GM23248 (cell line): ENCODE data around the gene BBS1. TPM values are rescaled to one million over a fixed set of nuclear protein-coding genes. Genes with fewer than 3 reads are reported as not detected.

Source experiments
- DNase-seq: peaks from one replicate; pipeline ENCODE4 v3.0.0-alpha.2; 2015
- H2AFZ ChIP-seq: fragments of 200-600 bp; sonication (generic); 2 replicates; pipeline ENCODE4 v1.6.1; 2016; ENCODE audit warnings: antibody characterized with exemption
- H3F3A ChIP-seq: fragments of 200-600 bp; sonication (generic); 2 replicates; pipeline ENCODE4 v1.6.1; 2016; ENCODE audit warnings: mild to moderate bottlenecking, antibody characterized with exemption, mixed run types; ENCODE audit not compliant: insufficient read depth
- H3K27ac ChIP-seq: fragments of 200-600 bp; sonication (generic); 2 replicates; pipeline ENCODE4 v1.5.1; 2016; ENCODE audit warnings: mild to moderate bottlenecking
- H3K27me3 ChIP-seq: fragments of 200-600 bp; sonication (generic); replicated peaks from 2 replicates; pipeline ENCODE4 v1.6.1; 2016; ENCODE audit warnings: mild to moderate bottlenecking; ENCODE audit not compliant: insufficient read depth
- H3K36me3 ChIP-seq: fragments of 200-600 bp; sonication (generic); 2 replicates; pipeline ENCODE4 v1.6.1; 2016; ENCODE audit warnings: low read depth, mild to moderate bottlenecking
- H3K4me1 ChIP-seq: fragments of 200-600 bp; sonication (generic); 2 replicates; pipeline ENCODE4 v1.6.1; 2016; ENCODE audit warnings: mild to moderate bottlenecking; ENCODE audit not compliant: insufficient read depth
- H3K4me2 ChIP-seq: fragments of 200-600 bp; sonication (generic); one replicate; pipeline ENCODE4 v1.6.1; 2016; ENCODE audit warnings: mild to moderate bottlenecking; ENCODE audit not compliant: unreplicated experiment
- H3K4me3 ChIP-seq: fragments of 200-600 bp; sonication (generic); 2 replicates; pipeline ENCODE4 v1.5.1; 2016; ENCODE audit warnings: mild to moderate bottlenecking
- H3K79me2 ChIP-seq: fragments of 200-600 bp; sonication (generic); 2 replicates; pipeline ENCODE4 v1.6.1; 2016; ENCODE audit warnings: mild to moderate bottlenecking; ENCODE audit not compliant: insufficient read depth
- H3K9ac ChIP-seq: fragments of 200-600 bp; sonication (generic); 2 replicates; pipeline ENCODE4 v1.6.1; 2016; ENCODE audit warnings: mild to moderate bottlenecking
- H3K9me2 ChIP-seq: fragments of 200-600 bp; sonication (generic); 2 replicates; pipeline ENCODE4 v1.6.1; 2016; ENCODE audit warnings: mixed run types, mild to moderate bottlenecking, moderate library complexity; ENCODE audit not compliant: insufficient read depth
- H3K9me3 ChIP-seq: fragments of 200-600 bp; sonication (generic); one replicate; pipeline ENCODE4 v1.6.1; 2017; ENCODE audit warnings: low read depth
- H4K20me1 ChIP-seq: fragments of 200-600 bp; sonication (generic); 2 replicates; pipeline ENCODE4 v1.6.0; 2016; ENCODE audit not compliant: insufficient read depth
- EZH2 ChIP-seq: fragments of 200-600 bp; sonication (generic); IDR thresholded peaks from 2 replicates; pipeline ENCODE4 v1.6.1; 2018; ENCODE audit warnings: antibody characterized with exemption, mild to moderate bottlenecking; ENCODE audit not compliant: insufficient read depth, poor library complexity, severe bottlenecking
- EZH2phosphoT487 ChIP-seq: fragments of 200-600 bp; sonication (generic); IDR thresholded peaks from 2 replicates; pipeline ENCODE4 v1.6.1; 2018; ENCODE audit warnings: antibody characterized with exemption, moderate library complexity, mild to moderate bottlenecking, low read depth; ENCODE audit not compliant: insufficient read depth
- WGBS, 2 experiments: methylation state at CpG; one replicate each; pipeline ENCODE4 v1.1.6; 2015 to 2017; ENCODE audit warnings: low lambda C conversion rate in 2 of 2, low coverage in 1 of 2; ENCODE audit errors: missing lambda C conversion rate in 2 of 2; 5-methylcytosine and 5-hydroxymethylcytosine counted together
- in situ Hi-C: fragments of 300-500 bp; cut with MboI; formaldehyde crosslinking; loops from 2 replicates; pipeline ENCODE4 v1.15.0; 2020
- polyA plus RNA-seq: library from polyadenylated mRNA; unstranded; fragments of >200 nt; fragmentation: Nextera tagmentation; extraction: Ambion mirVana; gene quantifications from 2 replicates; pipeline ENCODE4 v1.2.1, GENCODE V29; 2016
- total RNA-seq: library from RNA; depleted of rRNA; stranded (reverse); fragments of >200 nt; shearing (Covaris generic); gene quantifications from 2 replicates; pipeline ENCODE4 v1.2.3, GENCODE V29; 2014

The BBS1 gene
- total and polyA plus RNA-seq, 2 experiments from 2014 or later = 20.2 to 39.1 TPM

DNA sequence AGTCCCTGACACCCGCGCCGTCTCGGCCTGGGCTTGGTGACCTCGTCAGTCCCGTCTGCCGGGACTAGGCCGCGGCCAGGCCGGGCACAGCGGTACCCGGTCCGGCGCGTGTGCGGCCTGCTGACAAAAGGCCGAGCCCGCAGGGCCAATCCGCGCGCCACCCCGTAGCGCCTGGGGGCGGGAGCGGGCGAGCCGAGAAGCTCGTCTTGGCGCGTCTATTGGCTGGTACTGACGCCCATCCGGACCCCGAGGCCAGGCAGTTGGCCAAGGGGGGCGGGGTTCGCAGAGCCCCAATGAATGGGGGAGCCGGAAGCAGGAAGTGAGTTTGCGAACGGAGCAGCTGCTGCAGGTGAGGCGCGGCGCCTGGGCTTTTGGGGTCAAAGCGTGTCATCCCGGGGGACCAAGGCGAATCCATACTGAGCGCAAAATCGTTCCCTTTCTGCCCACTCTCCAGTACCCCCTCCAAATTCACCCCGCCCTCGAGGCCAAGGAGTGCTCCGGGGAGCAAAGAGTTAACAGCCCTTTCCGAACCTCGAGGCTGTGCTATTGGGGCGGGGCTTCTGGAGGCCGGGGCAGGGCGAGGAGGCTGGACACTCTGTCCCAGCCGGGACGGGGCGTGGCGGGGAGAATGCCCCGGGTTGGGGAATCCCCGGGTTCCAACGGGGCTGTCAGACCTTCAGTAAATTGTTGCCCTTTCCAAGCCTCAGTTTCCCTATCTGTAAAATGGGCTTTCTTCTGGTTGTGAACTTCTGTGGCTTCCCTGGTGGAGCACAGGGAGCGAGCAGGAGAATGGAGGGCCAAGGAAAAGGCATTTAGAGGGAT lies 30.1 kb upstream of the BBS1 start, which contains the start of gene DPP3:
DPP3 (plus strand) TSS at position 318 of the 822 bp plus-strand sequence. CDS start 1,767 bp downstream, outside the sequence.
- Histone ChIP-seq H2AFZ (peak within 1 kb of the TSS; percentile 87), H3K9ac (peak within 1 kb of the TSS; percentile 96), H3K4me3 (peak within 1 kb of the TSS; percentile 85), H3K27me3 (no peaks in the 10 kb centered on the region), H3F3A (no peaks in the 10 kb centered on the region), H3K4me1 (0 out of 2 replicates have a peak, but pooled peaks cover 8% of the 10 kb centered on the region), H3K9me2 (no peaks in the 10 kb centered on the region), H3K4me2 (peak within 1 kb of the TSS; percentile 86), H3K27ac (peak within 1 kb of the TSS; percentile 88), H4K20me1 (no peaks in the 10 kb centered on the region), H3K79me2 (peaks cover 14% of the 10 kb centered on the region), H3K36me3 (no peaks in the 10 kb centered on the region), H3K9me3 (no peaks in the 10 kb centered on the region)
- no peak for TF ChIP-seq EZH2phosphoT487
- TF ChIP-seq EZH2 = no peak
- in situ Hi-C loops = no loop called here
- peak; percentile 99 for DNase-seq
- WGBS, 2 experiments = 1 to 2% methylated on average over 47 to 62 of the region's 62 CpGs

DNA sequence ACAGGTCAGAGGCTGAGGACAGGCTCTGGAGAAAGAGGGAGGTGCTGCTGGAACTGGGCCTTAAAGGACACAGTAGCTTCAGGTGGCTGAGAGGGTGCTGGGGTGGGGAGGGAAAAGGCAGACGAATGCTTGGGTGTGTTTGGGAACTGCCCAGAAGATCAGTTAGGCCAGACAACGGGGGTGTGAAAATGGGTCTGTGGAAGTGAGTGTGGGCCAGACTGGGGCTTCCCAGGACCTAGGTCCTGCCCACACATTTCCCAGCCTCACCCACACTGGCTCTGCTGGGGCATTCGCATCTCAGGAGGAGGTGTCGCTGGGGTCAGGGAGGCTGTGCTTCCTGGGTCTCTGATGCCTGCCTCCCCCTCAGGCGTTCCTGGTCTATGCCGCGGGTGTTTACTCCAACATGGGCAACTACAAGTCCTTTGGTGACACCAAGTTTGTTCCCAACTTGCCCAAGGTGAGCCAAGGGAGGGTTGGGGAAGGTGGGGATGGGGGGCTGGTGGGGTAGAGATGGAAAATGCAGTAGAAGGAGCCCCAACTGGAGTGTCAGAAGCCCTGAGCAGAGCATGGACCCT lies 25.5 kb upstream of the BBS1 start:
- no peaks in the 10 kb centered on the region for H3K27me3 ChIP-seq
- H3K9me2 ChIP-seq = no peaks in the 10 kb centered on the region
- in situ Hi-C loops = no loop called here
- TF ChIP-seq EZH2phosphoT487 (no peak), EZH2 (no peak)
- no peaks in the 10 kb centered on the region for H3K36me3 ChIP-seq
- no peaks in the 10 kb centered on the region for H3F3A ChIP-seq
- DNase-seq = no peak
- H3K79me2 ChIP-seq = no peaks in the 10 kb centered on the region
- H3K4me1 ChIP-seq = no peaks in the 10 kb centered on the region
- 87 to 96% methylated on average over 7 of the region's 7 CpGs for WGBS, 2 experiments
- no peak overlapping the region for H3K9ac ChIP-seq
- H4K20me1 ChIP-seq = no peaks in the 10 kb centered on the region
- no peaks in the 10 kb centered on the region for H3K9me3 ChIP-seq
- H3K4me3 ChIP-seq = no peak overlapping the region
- no peak overlapping the region for H2AFZ ChIP-seq
- H3K4me2 ChIP-seq = no peak overlapping the region
- H3K27ac ChIP-seq = no peak overlapping the region

DNA sequence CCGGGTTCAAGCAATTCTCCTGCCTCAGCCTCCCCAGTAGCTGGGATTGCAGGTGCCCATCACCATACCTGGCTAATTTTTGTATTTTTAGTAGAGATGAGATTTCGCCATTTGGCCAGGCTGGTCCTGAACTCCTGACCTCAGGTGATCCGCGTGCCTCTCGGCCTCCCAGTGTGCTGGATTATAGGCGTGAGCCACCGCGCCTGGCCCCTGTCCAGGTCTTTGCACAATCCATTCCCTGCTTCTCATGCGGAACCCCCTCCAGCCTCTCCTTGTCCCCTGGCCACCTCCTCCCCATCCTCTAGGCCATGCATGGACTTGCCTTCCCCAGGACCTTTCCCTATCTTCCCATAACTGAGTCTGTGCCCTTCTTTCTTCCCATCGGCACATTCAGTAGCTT lies 21.5 kb upstream of the BBS1 start:
- Histone ChIP-seq H3K27ac (no peak overlapping the region), H3K4me2 (no peak overlapping the region), H3K36me3 (no peaks in the 10 kb centered on the region), H3K4me1 (no peaks in the 10 kb centered on the region), H3F3A (no peaks in the 10 kb centered on the region), H3K27me3 (no peaks in the 10 kb centered on the region), H3K9me3 (no peaks in the 10 kb centered on the region), H4K20me1 (no peaks in the 10 kb centered on the region), H2AFZ (no peak overlapping the region), H3K4me3 (no peak overlapping the region), H3K9ac (no peak overlapping the region), H3K79me2 (no peaks in the 10 kb centered on the region), H3K9me2 (no peaks in the 10 kb centered on the region)
- in situ Hi-C loops = no loop called here
- TF ChIP-seq EZH2phosphoT487 = no peak
- TF ChIP-seq EZH2 = no peak
- DNase-seq = no peak
- WGBS, 2 experiments = 88 to 90% methylated on average over 8 to 10 of the region's 10 CpGs

DNA sequence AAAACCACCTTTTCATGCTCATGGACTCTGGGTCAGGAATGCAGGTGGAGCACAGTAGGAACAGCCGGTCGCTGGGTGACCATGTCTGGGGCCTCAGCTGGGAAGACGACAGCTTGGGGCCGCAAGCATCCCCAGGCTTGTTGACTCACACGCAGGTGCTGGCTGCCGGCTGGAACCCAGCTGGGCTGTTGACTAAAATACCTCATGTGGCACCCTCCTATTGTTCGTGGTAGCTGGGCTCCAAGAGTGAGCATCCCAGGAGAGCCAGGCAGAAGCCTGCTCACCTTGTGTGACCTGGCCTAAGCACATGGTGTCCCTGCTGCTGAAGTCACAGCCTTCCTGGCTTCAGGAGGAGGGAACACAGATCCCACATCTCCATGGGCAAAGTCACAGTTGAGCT lies 20.8 kb upstream of the BBS1 start:
- no peaks in the 10 kb centered on the region for H3K9me2 ChIP-seq
- H3K9me3 ChIP-seq = no peaks in the 10 kb centered on the region
- no peaks in the 10 kb centered on the region for H3K36me3 ChIP-seq
- no peaks in the 10 kb centered on the region for H3F3A ChIP-seq
- no peak overlapping the region for H3K9ac ChIP-seq
- H3K27ac ChIP-seq = no peak overlapping the region
- no peak overlapping the region for H2AFZ ChIP-seq
- no peak for TF ChIP-seq EZH2
- TF ChIP-seq EZH2phosphoT487 = no peak
- no peak overlapping the region for H3K4me2 ChIP-seq
- in situ Hi-C loops = no loop called here
- DNase-seq = no peak
- 93 to 99% methylated on average over 7 of the region's 7 CpGs for WGBS, 2 experiments
- H3K4me1 ChIP-seq = no peaks in the 10 kb centered on the region
- H3K27me3 ChIP-seq = no peaks in the 10 kb centered on the region
- H3K4me3 ChIP-seq = no peak overlapping the region
- no peaks in the 10 kb centered on the region for H3K79me2 ChIP-seq
- no peaks in the 10 kb centered on the region for H4K20me1 ChIP-seq
